ENCODE data around the gene OR52E4.

The OR52E4 gene

DNA sequence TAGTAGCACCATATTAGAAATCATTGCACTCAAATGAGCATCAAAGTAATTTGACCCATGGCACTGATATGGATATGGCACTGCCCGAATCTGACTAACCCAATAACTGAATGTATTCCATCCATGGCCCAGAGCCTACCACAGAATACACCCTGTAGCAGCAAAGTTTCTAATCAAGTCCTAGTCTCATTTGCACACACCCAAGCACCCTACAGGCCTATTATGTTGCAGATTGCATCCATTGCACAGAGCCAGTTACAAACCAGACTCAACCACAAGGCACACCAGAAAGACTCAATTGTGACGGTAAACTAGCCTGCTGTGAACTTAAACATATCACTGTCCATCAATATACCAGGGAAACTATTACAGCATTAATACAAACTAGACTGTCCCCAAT lies 19.1 kb downstream of the OR52E4 start:
- H3K4me2 ChIP-seq (ENCODE audit: insufficient read depth, low read length, poor library complexity, severe bottlenecking), result no peak overlapping the region
- no peak overlapping the region for H3K14ac ChIP-seq (ENCODE audit: low read length)
- H4K91ac ChIP-seq (ENCODE audit: low read depth, low read length, poor library complexity), result no peak overlapping the region
- H3K9me3 ChIP-seq (replicated peaks in 1 of 2; ENCODE audit: control insufficient read depth in 2 of 2, insufficient read depth in 1 of 2, low read depth in 1 of 2, low read length in 2 of 2), result no peaks in the 10 kb centered on the region
- no peaks in the 10 kb centered on the region for H3K4me1 ChIP-seq (ENCODE audit: control insufficient read depth in 2 of 2, insufficient read depth in 1 of 2, low read depth in 1 of 2, low read length in 2 of 2)
- no peak overlapping the region for H2BK12ac ChIP-seq (ENCODE audit: low read length)
- H2BK120ac ChIP-seq (ENCODE audit: low read depth, low read length), result no peak overlapping the region
- no peaks in the 10 kb centered on the region for H3K27me3 ChIP-seq (ENCODE audit: control insufficient read depth in 3 of 3, insufficient read depth in 3 of 3, low read depth in 1 of 3, low read length in 3 of 3)
- H3K27ac ChIP-seq (replicated peaks; ENCODE audit: low read length), result no peak overlapping the region
- H3K9ac ChIP-seq (ENCODE audit: low read depth, low read length, poor library complexity), result no peak overlapping the region
- H3K79me1 ChIP-seq (ENCODE audit: low read depth, low read length), result no peaks in the 10 kb centered on the region
- no CpG with 5 or more reads among the region's 2 CpGs for WGBS, 2 donors (ENCODE audit: extremely low coverage in 2 of 2, insufficient read length in 2 of 2, insufficient replicate concordance in 1 of 2)
- no peak for DNase-seq (ENCODE audit: low spot score)
- H2AK5ac ChIP-seq (ENCODE audit: low read depth, low read length), result no peak overlapping the region
- no peak overlapping the region for H3K4me3 ChIP-seq (ENCODE audit: low read length in 2 of 2)
- H3K4ac ChIP-seq (ENCODE audit: low read length), result no peak overlapping the region
- no peak overlapping the region for H2BK5ac ChIP-seq (ENCODE audit: low read length)
- H2AFZ ChIP-seq (ENCODE audit: low read length), result no peak overlapping the region
- H3K23ac ChIP-seq (ENCODE audit: low read depth, low read length, poor library complexity), result no peak overlapping the region
- H3K36me3 ChIP-seq (replicated peaks in 1 of 2; ENCODE audit: control insufficient read depth in 2 of 2, insufficient read depth in 2 of 2, low read length in 2 of 2), result no peaks in the 10 kb centered on the region
- no peak overlapping the region for H2BK15ac ChIP-seq (ENCODE audit: low read length)
- no peak overlapping the region for H4K8ac ChIP-seq (ENCODE audit: low read depth, low read length)
- no peak overlapping the region for H3K18ac ChIP-seq (ENCODE audit: low read length)

DNA sequence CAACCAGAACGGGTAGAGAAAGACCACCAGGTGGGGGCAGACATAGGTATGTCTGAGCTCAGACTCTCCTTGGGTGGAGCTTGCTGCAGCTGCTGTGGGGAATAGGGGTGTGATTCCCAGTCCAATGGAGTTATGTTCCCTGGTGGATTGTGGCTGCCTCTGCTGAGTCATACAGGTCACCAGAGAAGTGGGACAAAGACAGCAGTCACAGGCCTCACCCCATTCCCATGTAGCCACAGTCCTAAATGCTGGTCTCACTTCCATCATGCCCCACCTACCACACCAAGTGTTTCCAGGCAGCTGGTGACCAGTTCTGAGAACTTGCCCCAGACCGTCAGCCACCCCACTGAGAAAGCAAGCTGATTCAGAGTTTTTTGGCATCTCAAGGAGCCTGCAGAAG lies 30.1 kb downstream of the OR52E4 start:
- Histone ChIP-seq H2BK12ac (ENCODE audit: low read length) (no peak overlapping the region), H4K91ac (ENCODE audit: low read depth, low read length, poor library complexity) (no peak overlapping the region), H3K4me1 (ENCODE audit: control insufficient read depth in 2 of 2, insufficient read depth in 1 of 2, low read depth in 1 of 2, low read length in 2 of 2) (no peaks in the 10 kb centered on the region), H3K36me3 (replicated peaks in 1 of 2; ENCODE audit: control insufficient read depth in 2 of 2, insufficient read depth in 2 of 2, low read length in 2 of 2) (no peaks in the 10 kb centered on the region), H3K9ac (ENCODE audit: low read depth, low read length, poor library complexity) (no peak overlapping the region), H3K9me3 (replicated peaks in 1 of 2; ENCODE audit: control insufficient read depth in 2 of 2, insufficient read depth in 1 of 2, low read depth in 1 of 2, low read length in 2 of 2) (no peaks in the 10 kb centered on the region), H3K4ac (ENCODE audit: low read length) (no peak overlapping the region), H3K27me3 (ENCODE audit: control insufficient read depth in 3 of 3, insufficient read depth in 3 of 3, low read depth in 1 of 3, low read length in 3 of 3) (no peaks in the 10 kb centered on the region), H3K23ac (ENCODE audit: low read depth, low read length, poor library complexity) (no peak overlapping the region), H3K18ac (ENCODE audit: low read length) (no peak overlapping the region), H2BK120ac (ENCODE audit: low read depth, low read length) (no peak overlapping the region), H3K14ac (ENCODE audit: low read length) (no peak overlapping the region), H2AK5ac (ENCODE audit: low read depth, low read length) (no peak overlapping the region), H3K27ac (replicated peaks; ENCODE audit: low read length) (no peak overlapping the region), H2AFZ (ENCODE audit: low read length) (no peak overlapping the region), H4K8ac (ENCODE audit: low read depth, low read length) (no peak overlapping the region), H2BK15ac (ENCODE audit: low read length) (no peak overlapping the region), H2BK5ac (ENCODE audit: low read length) (no peak overlapping the region), H3K4me2 (ENCODE audit: insufficient read depth, low read length, poor library complexity, severe bottlenecking) (no peak overlapping the region), H3K4me3 (ENCODE audit: low read length in 2 of 2) (no peak overlapping the region), H3K79me1 (ENCODE audit: low read depth, low read length) (no peaks in the 10 kb centered on the region)
- DNase-seq (ENCODE audit: low spot score), result no peak
- WGBS, 2 donors (ENCODE audit: extremely low coverage in 2 of 2, insufficient read length in 2 of 2, insufficient replicate concordance in 1 of 2), result no CpG with 5 or more reads among the region's 2 CpGs

DNA sequence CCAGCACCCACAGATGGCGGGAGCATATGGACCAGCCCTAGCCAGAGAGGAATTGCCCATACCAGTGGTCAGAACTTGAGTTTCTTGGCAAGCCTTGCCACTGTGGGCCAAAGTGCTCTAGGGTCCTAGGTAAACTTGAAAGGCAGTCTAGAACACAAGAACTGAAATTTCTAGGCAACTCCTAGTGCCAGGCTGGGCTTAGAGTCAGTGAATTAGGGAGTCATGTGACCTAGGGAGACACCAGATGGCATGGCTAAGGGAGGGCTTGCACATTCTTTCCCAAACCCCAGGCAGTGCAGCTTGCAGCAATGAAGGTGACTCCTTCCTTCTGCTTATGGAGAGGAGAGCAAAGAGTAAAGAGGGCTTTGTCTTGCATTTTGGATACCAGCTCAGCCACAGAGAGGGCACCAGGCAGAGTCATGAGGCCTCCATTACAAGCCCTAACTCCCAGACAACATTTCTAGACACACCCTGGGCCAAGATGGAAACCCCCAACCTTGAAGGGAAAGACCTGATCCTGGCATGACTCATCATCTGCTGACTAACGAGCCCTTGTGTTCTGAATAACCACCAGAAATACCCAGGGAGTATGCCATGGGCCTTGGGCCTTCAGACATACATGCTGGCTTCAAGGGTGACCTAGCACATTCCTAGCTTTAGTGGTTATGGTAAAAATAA lies 42.5 kb downstream of the OR52E4 start:
- Histone ChIP-seq H3K9ac (ENCODE audit: low read depth, low read length, poor library complexity) (no peak overlapping the region), H3K79me1 (ENCODE audit: low read depth, low read length) (no peaks in the 10 kb centered on the region), H2BK5ac (ENCODE audit: low read length) (no peak overlapping the region), H4K8ac (ENCODE audit: low read depth, low read length) (no peak overlapping the region), H4K91ac (ENCODE audit: low read depth, low read length, poor library complexity) (no peak overlapping the region), H2BK12ac (ENCODE audit: low read length) (no peak overlapping the region), H3K9me3 (replicated peaks in 1 of 2; ENCODE audit: control insufficient read depth in 2 of 2, insufficient read depth in 1 of 2, low read depth in 1 of 2, low read length in 2 of 2) (no peaks in the 10 kb centered on the region), H3K4me1 (ENCODE audit: control insufficient read depth in 2 of 2, insufficient read depth in 1 of 2, low read depth in 1 of 2, low read length in 2 of 2) (no peaks in the 10 kb centered on the region), H3K4ac (ENCODE audit: low read length) (no peak overlapping the region), H2BK120ac (ENCODE audit: low read depth, low read length) (no peak overlapping the region), H3K18ac (ENCODE audit: low read length) (no peak overlapping the region), H3K36me3 (replicated peaks in 1 of 2; ENCODE audit: control insufficient read depth in 2 of 2, insufficient read depth in 2 of 2, low read length in 2 of 2) (no peaks in the 10 kb centered on the region), H3K14ac (ENCODE audit: low read length) (no peak overlapping the region), H2AK5ac (ENCODE audit: low read depth, low read length) (no peak overlapping the region), H3K23ac (ENCODE audit: low read depth, low read length, poor library complexity) (no peak overlapping the region), H3K27me3 (ENCODE audit: control insufficient read depth in 3 of 3, insufficient read depth in 3 of 3, low read depth in 1 of 3, low read length in 3 of 3) (no peaks in the 10 kb centered on the region), H3K27ac (replicated peaks; ENCODE audit: low read length) (no peak overlapping the region), H2BK15ac (ENCODE audit: low read length) (no peak overlapping the region), H2AFZ (ENCODE audit: low read length) (no peak overlapping the region), H3K4me3 (ENCODE audit: low read length in 2 of 2) (no peak overlapping the region), H3K4me2 (ENCODE audit: insufficient read depth, low read length, poor library complexity, severe bottlenecking) (no peak overlapping the region)
- no CpG with 5 or more reads among the region's 2 CpGs for WGBS, 2 donors (ENCODE audit: extremely low coverage in 2 of 2, insufficient read length in 2 of 2, insufficient replicate concordance in 1 of 2)
- DNase-seq (ENCODE audit: low spot score), result no peak

DNA sequence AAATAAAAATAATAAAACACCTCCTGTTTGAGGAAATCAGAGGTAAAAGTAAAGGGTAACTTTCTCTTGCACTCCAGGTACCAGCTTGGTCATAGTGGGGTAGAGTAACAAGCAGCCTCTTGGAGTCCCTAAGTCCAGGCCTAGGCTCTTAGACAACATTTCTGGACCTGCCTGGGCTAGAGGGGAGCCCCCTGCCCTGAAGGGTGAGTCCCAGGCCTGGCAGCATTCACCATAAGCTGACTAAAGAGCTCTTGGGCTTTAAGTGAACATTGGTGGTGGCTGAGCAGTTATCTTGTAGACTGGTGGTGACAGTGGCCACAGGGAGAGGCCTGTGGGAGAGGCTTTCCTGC lies 43.0 kb downstream of the OR52E4 start:
- DNase-seq (ENCODE audit: low spot score), result no peak
- Histone ChIP-seq H4K91ac (ENCODE audit: low read depth, low read length, poor library complexity) (no peak overlapping the region), H2BK12ac (ENCODE audit: low read length) (no peak overlapping the region), H2BK5ac (ENCODE audit: low read length) (no peak overlapping the region), H3K27ac (replicated peaks; ENCODE audit: low read length) (no peak overlapping the region), H3K14ac (ENCODE audit: low read length) (no peak overlapping the region), H3K18ac (ENCODE audit: low read length) (no peak overlapping the region), H3K79me1 (ENCODE audit: low read depth, low read length) (no peaks in the 10 kb centered on the region), H4K8ac (ENCODE audit: low read depth, low read length) (no peak overlapping the region), H3K4me3 (ENCODE audit: low read length in 2 of 2) (no peak overlapping the region), H3K4me1 (ENCODE audit: control insufficient read depth in 2 of 2, insufficient read depth in 1 of 2, low read depth in 1 of 2, low read length in 2 of 2) (no peaks in the 10 kb centered on the region), H3K27me3 (ENCODE audit: control insufficient read depth in 3 of 3, insufficient read depth in 3 of 3, low read depth in 1 of 3, low read length in 3 of 3) (no peaks in the 10 kb centered on the region), H3K9me3 (replicated peaks in 1 of 2; ENCODE audit: control insufficient read depth in 2 of 2, insufficient read depth in 1 of 2, low read depth in 1 of 2, low read length in 2 of 2) (no peaks in the 10 kb centered on the region), H3K4ac (ENCODE audit: low read length) (no peak overlapping the region), H3K36me3 (replicated peaks in 1 of 2; ENCODE audit: control insufficient read depth in 2 of 2, insufficient read depth in 2 of 2, low read length in 2 of 2) (no peaks in the 10 kb centered on the region), H3K4me2 (ENCODE audit: insufficient read depth, low read length, poor library complexity, severe bottlenecking) (no peak overlapping the region), H2AK5ac (ENCODE audit: low read depth, low read length) (no peak overlapping the region), H3K9ac (ENCODE audit: low read depth, low read length, poor library complexity) (no peak overlapping the region), H2BK15ac (ENCODE audit: low read length) (no peak overlapping the region), H3K23ac (ENCODE audit: low read depth, low read length, poor library complexity) (no peak overlapping the region), H2AFZ (ENCODE audit: low read length) (no peak overlapping the region), H2BK120ac (ENCODE audit: low read depth, low read length) (no peak overlapping the region)
